Trophoblast cell (in vitro differentiated cells and primary cell): Measurements from ENCODE around the gene MRTFB.

Experiments used
- DNase-seq, 2 donors: peaks; one replicate each; pipeline ENCODE4 v3.0.0-alpha.2; 2016
- H2AFZ ChIP-seq: 2 replicates; pipeline ENCODE4 v1.6.1; 2013; ENCODE audit warnings: low read length, moderate library complexity, mild to moderate bottlenecking; ENCODE audit not compliant: insufficient read depth, poor library complexity
- H2AK5ac ChIP-seq: 2 replicates; pipeline ENCODE4 v1.6.1; 2013; ENCODE audit warnings: mild to moderate bottlenecking, low read length
- H2BK120ac ChIP-seq: 2 replicates; pipeline ENCODE4 v1.6.1; 2013; ENCODE audit warnings: low read length, mild to moderate bottlenecking, moderate library complexity; ENCODE audit not compliant: insufficient read depth, poor library complexity
- H2BK12ac ChIP-seq: 2 replicates; pipeline ENCODE4 v1.6.1; 2013; ENCODE audit warnings: mild to moderate bottlenecking, low read length, moderate library complexity
- H2BK5ac ChIP-seq: 2 replicates; pipeline ENCODE4 v1.6.1; 2013; ENCODE audit warnings: low read length, low read depth, moderate library complexity, mild to moderate bottlenecking; ENCODE audit not compliant: poor library complexity
- H3K14ac ChIP-seq: 2 replicates; pipeline ENCODE4 v1.6.1; 2013; ENCODE audit warnings: mild to moderate bottlenecking, low read length
- H3K18ac ChIP-seq: 2 replicates; pipeline ENCODE4 v1.6.1; 2013; ENCODE audit warnings: mild to moderate bottlenecking, low read length
- H3K23ac ChIP-seq: 2 replicates; pipeline ENCODE4 v1.6.1; 2013; ENCODE audit warnings: low read length
- H3K27ac ChIP-seq: 2 replicates; pipeline ENCODE4 v1.5.1; 2013; ENCODE audit warnings: low read depth, mild to moderate bottlenecking, inconsistent platforms, low read length, moderate library complexity
- H3K27me3 ChIP-seq: 2 replicates; pipeline ENCODE4 v1.6.1; 2013; ENCODE audit warnings: inconsistent platforms, mild to moderate bottlenecking, low read length, moderate library complexity; ENCODE audit not compliant: insufficient read depth
- H3K36me3 ChIP-seq, 2 experiments: 1 replicate in 1 of 2; 2 replicates in 1 of 2; pipeline ENCODE4 v1.6.1; 2013; ENCODE audit warnings: low read length in 2 of 2, mild to moderate bottlenecking in 2 of 2, moderate library complexity in 1 of 2; ENCODE audit not compliant: insufficient read depth in 2 of 2, control insufficient read depth in 1 of 2
- H3K4ac ChIP-seq: 2 replicates; pipeline ENCODE4 v1.6.1; 2013; ENCODE audit warnings: low read depth, mild to moderate bottlenecking, low read length, moderate library complexity
- H3K4me1 ChIP-seq, 2 experiments: 1 replicate in 1 of 2; 2 replicates in 1 of 2; pipeline ENCODE4 v1.6.1; 2013; ENCODE audit warnings: low read length in 2 of 2, mild to moderate bottlenecking in 2 of 2, moderate library complexity in 1 of 2; ENCODE audit not compliant: insufficient read depth in 2 of 2, control insufficient read depth in 1 of 2
- H3K4me2 ChIP-seq: 2 replicates; pipeline ENCODE4 v1.6.1; 2013; ENCODE audit warnings: inconsistent platforms, mild to moderate bottlenecking, low read length, moderate library complexity
- H3K4me3 ChIP-seq: 2 replicates; pipeline ENCODE4 v1.5.1; 2013; ENCODE audit warnings: mild to moderate bottlenecking, low read depth, low read length, inconsistent platforms
- H3K79me1 ChIP-seq: one replicate; pipeline ENCODE4 v1.6.1; 2013; ENCODE audit warnings: low read length
- H3K79me2 ChIP-seq: 2 replicates; pipeline ENCODE4 v1.6.1; 2013; ENCODE audit warnings: low read length, mild to moderate bottlenecking; ENCODE audit not compliant: control insufficient read depth, insufficient read depth, poor library complexity
- H3K9ac ChIP-seq: 2 replicates; pipeline ENCODE4 v1.6.1; 2013; ENCODE audit warnings: mild to moderate bottlenecking, low read length
- H3K9me3 ChIP-seq: 2 replicates; pipeline ENCODE4 v1.6.1; 2013; ENCODE audit warnings: low read depth, mild to moderate bottlenecking, control low read depth, inconsistent platforms, low read length; ENCODE audit not compliant: insufficient read depth
- H4K12ac ChIP-seq: 2 replicates; pipeline ENCODE4 v1.6.1; 2013; ENCODE audit warnings: low read depth, mild to moderate bottlenecking, low read length, moderate library complexity
- H4K8ac ChIP-seq: 2 replicates; pipeline ENCODE4 v1.6.1; 2013; ENCODE audit warnings: low read depth, mild to moderate bottlenecking, low read length, moderate library complexity
- H4K91ac ChIP-seq: one replicate; pipeline ENCODE4 v1.6.1; 2013; ENCODE audit warnings: low read depth, mild to moderate bottlenecking, low read length, moderate library complexity
- WGBS: extraction: QIAGEN DNeasy Blood & Tissue Kit; methylation state at CpG from one replicate; pipeline ENCODE4 v1.1.7; 2013; ENCODE audit warnings: missing lambda C conversion rate; ENCODE audit not compliant: insufficient read length, insufficient coverage; ENCODE audit errors: extremely low coverage; 5-methylcytosine and 5-hydroxymethylcytosine counted together

Gene MRTFB

DNA sequence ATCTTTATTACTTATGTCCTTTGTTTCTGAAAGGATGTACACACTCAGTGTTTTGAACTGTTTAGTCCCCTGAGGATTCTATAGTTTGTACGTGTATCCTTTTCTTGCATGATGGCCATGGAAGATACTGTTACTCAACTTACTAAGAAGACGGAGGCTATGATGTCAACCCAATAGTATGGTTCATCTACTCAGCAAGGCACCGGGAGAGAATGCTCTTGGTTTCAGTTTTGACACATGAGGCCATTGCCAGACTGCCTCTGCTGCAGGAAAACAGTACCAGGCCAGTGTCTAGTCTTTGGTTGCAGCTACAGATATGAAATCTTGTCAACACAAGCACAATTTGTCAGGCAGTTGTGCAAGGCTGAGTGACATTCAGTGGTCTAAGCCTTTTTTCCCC lies 134.5 kb downstream of the MRTFB start:
- no peak overlapping the region for H4K12ac ChIP-seq
- no peak for DNase-seq
- no peak overlapping the region for H3K18ac ChIP-seq
- H3K27ac ChIP-seq = no peak overlapping the region
- no peak overlapping the region for H2BK120ac ChIP-seq
- no peaks in the 10 kb centered on the region for H3K79me1 ChIP-seq
- no peak overlapping the region for H4K91ac ChIP-seq
- no peaks in the 10 kb centered on the region for H3K79me2 ChIP-seq
- H3K4me1 ChIP-seq = peaks cover 0 to 2% of the 10 kb centered on the region in 2 experiments
- no peak overlapping the region for H2BK12ac ChIP-seq
- H3K23ac ChIP-seq = no peak overlapping the region
- H2AK5ac ChIP-seq = no peak overlapping the region
- H2BK5ac ChIP-seq = no peak overlapping the region
- H2AFZ ChIP-seq = no peak overlapping the region
- no peak overlapping the region for H3K4me2 ChIP-seq
- H3K14ac ChIP-seq = no peak overlapping the region
- H3K4me3 ChIP-seq = no peak overlapping the region
- H3K9ac ChIP-seq = no peak overlapping the region
- no peak overlapping the region for H3K4ac ChIP-seq
- H3K27me3 ChIP-seq = no peaks in the 10 kb centered on the region
- no CpG with 5 or more reads among the region's 3 CpGs for WGBS
- no peaks in the 10 kb centered on the region for H3K9me3 ChIP-seq
- H4K8ac ChIP-seq = no peak overlapping the region
- peaks cover 2% of the 10 kb centered on the region in 2 experiments for H3K36me3 ChIP-seq

DNA sequence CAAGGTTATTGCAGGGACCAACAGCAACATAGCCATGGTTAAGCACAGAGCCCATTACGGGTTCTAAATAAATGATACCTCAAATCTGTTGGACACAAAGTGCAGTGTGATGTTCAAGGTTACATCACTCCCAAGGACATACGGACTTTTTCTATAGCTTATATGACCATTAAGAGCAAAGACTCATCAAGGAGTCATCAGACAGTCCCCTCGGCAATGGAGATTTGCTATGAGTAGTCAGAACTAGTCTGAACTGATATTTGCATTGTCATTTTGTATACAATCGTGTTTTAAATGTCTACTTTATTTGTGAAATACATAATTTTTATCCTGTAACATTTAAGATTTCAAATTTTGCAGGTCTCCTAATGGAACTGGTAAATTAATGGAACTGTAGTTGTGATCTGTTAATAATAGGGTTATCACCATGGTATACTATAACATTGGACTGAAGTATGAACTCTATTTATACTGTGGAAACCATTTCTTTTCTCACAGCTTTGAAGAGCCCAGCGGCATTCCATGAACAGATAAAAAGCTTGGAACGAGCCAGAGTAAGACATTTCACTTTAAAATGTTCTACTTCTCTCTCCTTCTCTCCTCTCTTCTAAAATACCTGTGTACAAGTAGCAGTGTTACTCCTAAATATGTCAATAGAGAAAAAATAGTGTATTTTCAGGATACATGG lies 140.9 kb downstream of the MRTFB start:
- H3K27ac ChIP-seq = no peak overlapping the region
- H4K12ac ChIP-seq = no peak overlapping the region
- no peak overlapping the region for H2BK5ac ChIP-seq
- H3K14ac ChIP-seq = no peak overlapping the region
- no peak overlapping the region for H3K4ac ChIP-seq
- H3K18ac ChIP-seq = no peak overlapping the region
- no peaks in the 10 kb centered on the region for H3K4me1 ChIP-seq
- no peak for DNase-seq
- H2BK12ac ChIP-seq = no peak overlapping the region
- no peak overlapping the region for H3K9ac ChIP-seq
- H3K27me3 ChIP-seq = no peaks in the 10 kb centered on the region
- H3K36me3 ChIP-seq = peaks cover 4% of the 10 kb centered on the region in 2 experiments
- H3K4me3 ChIP-seq = no peak overlapping the region
- no peaks in the 10 kb centered on the region for H3K79me1 ChIP-seq
- no peak overlapping the region for H2AFZ ChIP-seq
- no peak overlapping the region for H3K23ac ChIP-seq
- no peak overlapping the region for H4K91ac ChIP-seq
- no peak overlapping the region for H2BK120ac ChIP-seq
- no peaks in the 10 kb centered on the region for H3K79me2 ChIP-seq
- H2AK5ac ChIP-seq = no peak overlapping the region
- no peaks in the 10 kb centered on the region for H3K9me3 ChIP-seq
- WGBS = no CpG with 5 or more reads among the region's 6 CpGs
- no peak overlapping the region for H4K8ac ChIP-seq
- H3K4me2 ChIP-seq = no peak overlapping the region

- Histone ChIP-seq H2AK5ac (no peak overlapping the region), H3K9me3 (no peaks in the 10 kb centered on the region), H2BK12ac (no peak overlapping the region), H3K18ac (no peak overlapping the region), H3K4me2 (no peak overlapping the region), H3K14ac (no peak overlapping the region), H4K91ac (no peak overlapping the region), H3K27ac (no peak overlapping the region), H4K12ac (no peak overlapping the region), H3K79me1 (no peaks in the 10 kb centered on the region), H2AFZ (no peak overlapping the region), H2BK5ac (no peak overlapping the region), H4K8ac (no peak overlapping the region), H3K23ac (no peak overlapping the region), H3K79me2 (no peaks in the 10 kb centered on the region), H3K4me3 (no peak overlapping the region), H3K9ac (no peak overlapping the region), H3K4me1 (peaks cover 2 to 5% of the 10 kb centered on the region in 2 experiments), H3K27me3 (no peaks in the 10 kb centered on the region), H3K36me3 (peaks cover 4 to 5% of the 10 kb centered on the region in 2 experiments), H2BK120ac (no peak overlapping the region), H3K4ac (no peak overlapping the region)
- no CpG with 5 or more reads among the region's 3 CpGs for WGBS
- no peak for DNase-seq
Observed at GRCh38 chr16:14215941-14216340, 144.8 kb downstream of the MRTFB start.

DNA sequence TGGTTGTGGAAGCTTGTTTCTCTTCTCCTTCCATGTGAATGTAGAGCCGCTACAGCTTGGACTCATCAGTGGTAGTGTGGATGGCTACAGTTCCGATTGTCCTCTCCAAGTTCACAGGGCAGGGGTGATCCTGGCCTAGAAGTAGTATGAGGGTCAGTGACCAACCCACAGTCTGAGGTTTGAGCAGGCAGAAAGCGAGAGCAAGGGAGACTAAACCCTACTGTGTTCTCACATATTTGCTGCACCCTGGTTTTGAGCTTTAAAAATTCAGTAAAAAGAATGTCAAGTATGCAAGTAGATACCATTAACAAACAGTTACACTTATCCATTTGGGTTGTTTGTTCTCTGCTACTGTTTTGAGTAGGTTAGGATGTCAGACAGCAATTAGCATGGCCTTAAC lies 148.9 kb downstream of the MRTFB start:
- no peak overlapping the region for H4K8ac ChIP-seq
- H3K79me1 ChIP-seq = no peaks in the 10 kb centered on the region
- H3K27me3 ChIP-seq = no peaks in the 10 kb centered on the region
- no peak overlapping the region for H4K12ac ChIP-seq
- no peak overlapping the region for H3K9ac ChIP-seq
- H3K79me2 ChIP-seq = no peaks in the 10 kb centered on the region
- H3K9me3 ChIP-seq = no peaks in the 10 kb centered on the region
- H3K4me3 ChIP-seq = no peak overlapping the region
- no peak overlapping the region for H3K23ac ChIP-seq
- H2BK120ac ChIP-seq = no peak overlapping the region
- no peak overlapping the region for H2AK5ac ChIP-seq
- no peak overlapping the region for H4K91ac ChIP-seq
- H3K18ac ChIP-seq = no peak overlapping the region
- H2BK12ac ChIP-seq = no peak overlapping the region
- no CpG with 5 or more reads among the region's 3 CpGs for WGBS
- H3K4ac ChIP-seq = no peak overlapping the region
- no peak for DNase-seq
- H2AFZ ChIP-seq = no peak overlapping the region
- no peak overlapping the region for H3K27ac ChIP-seq
- no peak overlapping the region for H2BK5ac ChIP-seq
- H3K36me3 ChIP-seq = peaks cover 10 to 12% of the 10 kb centered on the region in 2 experiments
- H3K4me2 ChIP-seq = no peak overlapping the region
- no peak overlapping the region for H3K14ac ChIP-seq
- peaks cover 2 to 5% of the 10 kb centered on the region in 2 experiments for H3K4me1 ChIP-seq
